Measurements from ENCODE around the gene S1PR2.

Gene S1PR2, protein sequence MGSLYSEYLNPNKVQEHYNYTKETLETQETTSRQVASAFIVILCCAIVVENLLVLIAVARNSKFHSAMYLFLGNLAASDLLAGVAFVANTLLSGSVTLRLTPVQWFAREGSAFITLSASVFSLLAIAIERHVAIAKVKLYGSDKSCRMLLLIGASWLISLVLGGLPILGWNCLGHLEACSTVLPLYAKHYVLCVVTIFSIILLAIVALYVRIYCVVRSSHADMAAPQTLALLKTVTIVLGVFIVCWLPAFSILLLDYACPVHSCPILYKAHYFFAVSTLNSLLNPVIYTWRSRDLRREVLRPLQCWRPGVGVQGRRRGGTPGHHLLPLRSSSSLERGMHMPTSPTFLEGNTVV

DNA sequence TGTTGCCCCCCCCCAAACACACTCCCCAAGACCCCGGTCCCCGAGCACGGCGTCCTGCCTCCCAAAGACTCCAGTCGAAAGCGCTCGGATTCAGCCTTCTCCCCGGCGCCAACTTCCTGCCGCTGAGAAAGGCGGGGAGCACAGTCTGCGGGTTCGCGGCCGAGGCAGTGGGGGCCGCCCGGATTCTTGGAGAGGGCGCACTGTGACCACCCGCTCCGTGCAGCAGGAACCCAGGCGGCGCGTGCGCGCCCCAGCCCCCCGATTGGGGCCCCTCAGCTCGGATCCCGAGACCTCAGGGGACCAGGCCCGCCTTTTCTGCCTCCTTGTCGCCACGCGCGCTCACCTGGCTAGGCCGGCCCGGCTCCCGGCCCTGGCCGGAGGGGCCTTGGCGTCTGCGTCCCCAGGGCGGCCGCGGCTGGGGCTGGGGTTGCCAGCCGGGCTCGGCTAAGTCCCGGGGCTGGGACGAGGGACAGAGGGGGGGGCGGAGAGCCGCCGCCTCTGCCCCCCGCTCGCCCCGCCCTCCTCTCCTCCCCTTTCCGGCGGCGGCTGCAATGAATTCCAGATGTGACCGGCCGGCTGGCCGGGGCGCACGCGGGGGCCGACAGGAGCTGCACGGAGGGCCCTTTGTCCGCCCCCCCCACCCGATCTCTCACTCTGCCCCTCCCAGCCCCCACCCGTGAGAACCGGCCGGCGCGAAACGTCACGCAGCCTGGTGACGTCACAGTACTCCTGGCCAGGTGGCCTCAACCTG is at the start of gene S1PR2:
Gene S1PR2 (minus strand): TSS at position 471 of the 751 bp plus-strand sequence. CDS start 6,426 bp downstream, outside the sequence.
- H3K27ac ChIP-seq (ENCODE audit: low read depth, low read length): peak within 1 kb of the TSS; percentile 82
- H3K36me3 ChIP-seq (ENCODE audit: control insufficient read depth, insufficient read depth, low read length): no peaks in the 10 kb centered on the region
- H3K27me3 ChIP-seq (ENCODE audit: control insufficient read depth, insufficient read depth, low read length): no peaks in the 10 kb centered on the region
- peak within 1 kb of the TSS; percentile 83 for H3K4me3 ChIP-seq (ENCODE audit: low read length)
- H3K9ac ChIP-seq (ENCODE audit: low read length): peak within 1 kb of the TSS; percentile 73
- H3K4me1 ChIP-seq (ENCODE audit: control insufficient read depth, insufficient read depth, low read length): no peaks in the 10 kb centered on the region

DNA sequence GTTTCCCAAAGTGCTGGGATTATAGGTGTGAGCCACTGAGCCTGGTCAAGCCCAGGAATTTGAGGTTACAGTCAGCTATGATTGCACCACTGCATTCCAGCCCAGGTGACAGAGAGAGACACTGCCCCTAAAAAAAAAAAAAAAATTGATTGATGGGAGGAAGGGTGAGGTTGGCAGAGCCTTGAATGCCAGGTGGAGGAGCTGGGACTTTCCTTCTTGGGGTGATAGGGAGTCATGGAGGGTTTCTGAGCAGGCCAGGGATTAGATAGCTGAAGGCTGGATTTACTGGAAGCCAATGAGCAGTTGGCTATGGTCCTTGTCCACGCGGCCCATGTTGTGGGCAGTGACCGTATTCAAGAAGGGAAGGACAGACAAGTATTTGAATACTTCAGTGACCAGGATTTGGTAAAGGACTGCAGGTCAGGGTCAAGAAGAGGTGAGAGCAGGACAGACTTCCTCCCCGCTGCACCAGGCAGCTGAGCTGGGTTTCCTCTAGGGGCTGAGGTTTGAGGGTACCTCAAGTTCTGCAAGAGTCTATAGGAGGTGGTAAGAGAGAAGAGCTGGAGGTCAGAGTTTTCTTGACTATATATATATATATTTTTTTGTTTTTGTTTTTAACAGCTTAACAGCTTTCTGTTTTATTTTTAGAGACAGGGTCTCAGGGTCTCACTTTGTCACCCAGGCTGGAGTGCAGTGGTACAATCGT is 48.8 kb upstream of the S1PR2 start:
- no peaks in the 10 kb centered on the region for H3K36me3 ChIP-seq (ENCODE audit: control insufficient read depth, insufficient read depth, low read length)
- H3K4me3 ChIP-seq (ENCODE audit: low read length): no peak overlapping the region
- no peak overlapping the region for H3K27ac ChIP-seq (ENCODE audit: low read depth, low read length)
- H3K9ac ChIP-seq (ENCODE audit: low read length): no peak overlapping the region
- no peaks in the 10 kb centered on the region for H3K27me3 ChIP-seq (ENCODE audit: control insufficient read depth, insufficient read depth, low read length)
- no peaks in the 10 kb centered on the region for H3K4me1 ChIP-seq (ENCODE audit: control insufficient read depth, insufficient read depth, low read length)

DNA sequence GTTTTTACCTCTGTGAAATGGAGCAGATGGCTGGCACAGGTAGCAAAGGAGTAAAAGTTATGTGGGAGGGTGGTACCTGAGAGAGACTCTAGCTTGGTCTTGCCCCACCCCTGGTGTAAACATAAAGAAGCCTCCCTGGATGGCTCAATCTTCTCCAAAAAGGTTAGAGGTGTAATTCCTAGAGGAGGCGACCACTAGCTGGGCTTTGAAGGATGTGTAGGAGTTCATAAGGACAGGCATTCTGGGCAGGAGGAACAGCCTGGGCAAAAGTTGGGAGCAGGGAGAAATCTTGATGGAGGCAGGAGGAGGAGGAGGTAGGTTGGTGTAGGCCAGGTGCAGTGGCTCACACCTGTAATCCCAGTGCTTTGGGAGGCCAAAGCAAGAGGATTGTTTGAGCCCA is 47.8 kb upstream of the S1PR2 start:
- Histone ChIP-seq H3K27me3 (ENCODE audit: control insufficient read depth, insufficient read depth, low read length) (no peaks in the 10 kb centered on the region), H3K4me1 (ENCODE audit: control insufficient read depth, insufficient read depth, low read length) (no peaks in the 10 kb centered on the region), H3K36me3 (ENCODE audit: control insufficient read depth, insufficient read depth, low read length) (no peaks in the 10 kb centered on the region), H3K4me3 (ENCODE audit: low read length) (no peak overlapping the region), H3K9ac (ENCODE audit: low read length) (no peak overlapping the region), H3K27ac (ENCODE audit: low read depth, low read length) (no peak overlapping the region)

DNA sequence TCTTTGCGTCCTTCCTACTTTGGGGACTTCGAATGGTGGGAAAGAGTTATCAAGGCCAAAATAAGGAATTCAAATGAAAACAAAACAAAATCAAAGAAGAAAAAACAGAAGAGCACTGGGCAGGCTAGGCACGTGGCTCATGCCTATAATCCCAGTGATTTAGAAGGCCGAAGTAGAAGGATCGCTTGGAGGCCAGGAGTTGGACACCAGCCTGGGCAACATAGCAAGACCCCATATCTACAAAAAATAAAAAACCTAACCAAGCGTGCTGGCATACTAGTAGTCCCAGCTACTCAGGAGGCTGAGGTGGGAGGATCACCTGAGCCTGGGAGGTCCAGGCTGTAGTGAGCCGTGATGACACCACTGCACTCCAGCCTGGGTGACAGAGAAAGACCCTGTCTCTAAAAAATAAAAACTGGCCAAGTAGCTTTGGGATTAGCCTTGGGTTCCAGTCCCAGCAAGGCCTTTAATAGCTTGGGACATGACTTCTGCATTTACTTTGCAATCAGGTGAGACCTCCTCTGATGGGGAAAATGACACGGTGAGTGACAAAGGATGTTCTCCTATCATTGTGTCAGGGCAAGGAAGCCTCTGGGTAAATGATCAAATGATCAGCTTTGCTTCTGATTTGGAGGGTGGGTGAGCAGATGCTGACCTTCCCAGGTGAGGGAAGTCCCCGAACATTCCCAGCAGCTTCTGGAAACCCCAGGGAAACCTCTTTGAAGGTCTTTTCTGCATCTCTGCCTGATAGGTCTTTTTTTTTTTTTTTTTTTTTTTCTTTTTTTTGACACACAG is 46.9 kb upstream of the S1PR2 start:
- Histone ChIP-seq H3K4me1 (ENCODE audit: control insufficient read depth, insufficient read depth, low read length) (no peaks in the 10 kb centered on the region), H3K27ac (ENCODE audit: low read depth, low read length) (no peak overlapping the region), H3K4me3 (ENCODE audit: low read length) (no peak overlapping the region), H3K36me3 (ENCODE audit: control insufficient read depth, insufficient read depth, low read length) (no peaks in the 10 kb centered on the region), H3K9ac (ENCODE audit: low read length) (no peak overlapping the region), H3K27me3 (ENCODE audit: control insufficient read depth, insufficient read depth, low read length) (no peaks in the 10 kb centered on the region)

DNA sequence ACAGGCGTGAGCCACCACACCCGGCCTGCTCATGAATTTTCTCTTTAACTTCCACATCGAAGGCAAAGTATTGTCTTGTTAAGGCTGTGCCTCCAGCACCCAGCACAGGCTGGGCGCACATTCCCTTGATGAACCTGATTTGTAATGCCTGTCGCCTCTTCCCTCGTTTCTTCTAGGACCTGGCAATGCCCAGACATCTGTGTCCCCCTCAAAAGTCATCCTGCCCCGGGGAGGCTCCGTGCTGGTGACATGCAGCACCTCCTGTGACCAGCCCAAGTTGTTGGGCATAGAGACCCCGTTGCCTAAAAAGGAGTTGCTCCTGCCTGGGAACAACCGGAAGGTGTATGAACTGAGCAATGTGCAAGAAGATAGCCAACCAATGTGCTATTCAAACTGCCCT is 43.5 kb upstream of the S1PR2 start:
- H3K36me3 ChIP-seq (ENCODE audit: control insufficient read depth, insufficient read depth, low read length): no peaks in the 10 kb centered on the region
- H3K4me3 ChIP-seq (ENCODE audit: low read length): no peak overlapping the region
- H3K27me3 ChIP-seq (ENCODE audit: control insufficient read depth, insufficient read depth, low read length): no peaks in the 10 kb centered on the region
- no peaks in the 10 kb centered on the region for H3K4me1 ChIP-seq (ENCODE audit: control insufficient read depth, insufficient read depth, low read length)
- no peak overlapping the region for H3K27ac ChIP-seq (ENCODE audit: low read depth, low read length)
- H3K9ac ChIP-seq (ENCODE audit: low read length): no peak overlapping the region

DNA sequence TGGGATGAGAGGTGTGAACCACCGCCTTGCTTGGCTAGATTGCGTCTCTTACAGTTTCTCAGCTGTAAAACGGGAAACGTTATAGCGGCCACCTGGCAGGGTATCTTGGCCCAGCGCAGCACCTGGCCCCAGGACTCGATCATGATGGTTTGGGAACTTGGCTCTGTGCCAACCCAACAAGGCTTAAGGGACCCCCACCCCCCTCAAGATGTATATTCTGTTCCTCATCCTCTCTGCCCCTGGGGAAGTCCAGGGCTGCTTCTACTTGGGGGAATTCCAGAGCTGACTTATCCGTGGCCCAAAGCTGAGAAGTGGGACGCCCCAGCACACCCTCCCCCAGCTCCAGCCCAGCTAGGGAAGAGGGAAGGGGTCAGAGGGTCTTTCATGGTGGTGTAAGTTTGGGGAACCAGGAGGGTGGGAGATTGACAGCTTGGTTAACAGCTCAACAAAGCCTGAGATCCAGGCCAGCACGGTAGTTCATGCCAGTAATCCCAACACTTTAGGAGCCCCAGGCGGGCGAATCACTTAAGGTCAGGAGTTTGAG is 40.5 kb upstream of the S1PR2 start:
- Histone ChIP-seq H3K9ac (ENCODE audit: low read length) (no peak overlapping the region), H3K27me3 (ENCODE audit: control insufficient read depth, insufficient read depth, low read length) (no peaks in the 10 kb centered on the region), H3K4me1 (ENCODE audit: control insufficient read depth, insufficient read depth, low read length) (no peaks in the 10 kb centered on the region), H3K27ac (ENCODE audit: low read depth, low read length) (peak overlapping the region; percentile 52), H3K4me3 (ENCODE audit: low read length) (peak overlapping the region; percentile 65), H3K36me3 (ENCODE audit: control insufficient read depth, insufficient read depth, low read length) (no peaks in the 10 kb centered on the region)

DNA sequence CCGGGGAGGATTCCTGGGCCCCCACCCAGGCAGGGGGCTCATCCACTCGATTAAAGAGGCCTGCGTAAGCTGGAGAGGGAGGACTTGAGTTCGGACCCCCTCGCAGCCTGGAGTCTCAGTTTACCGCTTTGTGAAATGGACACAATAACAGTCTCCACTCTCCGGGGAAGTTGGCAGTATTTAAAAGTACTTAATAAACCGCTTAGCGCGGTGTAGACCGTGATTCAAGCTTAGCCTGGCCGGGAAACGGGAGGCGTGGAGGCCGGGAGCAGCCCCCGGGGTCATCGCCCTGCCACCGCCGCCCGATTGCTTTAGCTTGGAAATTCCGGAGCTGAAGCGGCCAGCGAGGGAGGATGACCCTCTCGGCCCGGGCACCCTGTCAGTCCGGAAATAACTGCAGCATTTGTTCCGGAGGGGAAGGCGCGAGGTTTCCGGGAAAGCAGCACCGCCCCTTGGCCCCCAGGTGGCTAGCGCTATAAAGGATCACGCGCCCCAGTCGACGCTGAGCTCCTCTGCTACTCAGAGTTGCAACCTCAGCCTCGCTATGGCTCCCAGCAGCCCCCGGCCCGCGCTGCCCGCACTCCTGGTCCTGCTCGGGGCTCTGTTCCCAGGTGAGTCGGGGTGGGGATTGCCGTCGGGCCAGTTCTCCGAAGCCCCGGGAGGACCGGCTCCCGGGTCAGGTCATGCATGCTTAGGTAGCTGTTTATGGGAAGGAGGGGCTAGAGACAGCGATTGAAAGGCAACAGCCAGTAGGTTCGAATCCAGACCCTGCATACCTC is 39.7 kb upstream of the S1PR2 start, which contains the start of gene ICAM1:
Gene ICAM1 (plus strand): TSS at position 505 of the 779 bp plus-strand sequence. CDS start 40 bp downstream, at position 545.
- H3K27ac ChIP-seq (ENCODE audit: low read depth, low read length): peak within 1 kb of the TSS; percentile 62
- no peaks in the 10 kb centered on the region for H3K36me3 ChIP-seq (ENCODE audit: control insufficient read depth, insufficient read depth, low read length)
- H3K27me3 ChIP-seq (ENCODE audit: control insufficient read depth, insufficient read depth, low read length): no peaks in the 10 kb centered on the region
- H3K4me1 ChIP-seq (ENCODE audit: control insufficient read depth, insufficient read depth, low read length): no peaks in the 10 kb centered on the region
- peak within 1 kb of the TSS; percentile 65 for H3K4me3 ChIP-seq (ENCODE audit: low read length)
- peak within 1 kb of the TSS; percentile 16 for H3K9ac ChIP-seq (ENCODE audit: low read length)

DNA sequence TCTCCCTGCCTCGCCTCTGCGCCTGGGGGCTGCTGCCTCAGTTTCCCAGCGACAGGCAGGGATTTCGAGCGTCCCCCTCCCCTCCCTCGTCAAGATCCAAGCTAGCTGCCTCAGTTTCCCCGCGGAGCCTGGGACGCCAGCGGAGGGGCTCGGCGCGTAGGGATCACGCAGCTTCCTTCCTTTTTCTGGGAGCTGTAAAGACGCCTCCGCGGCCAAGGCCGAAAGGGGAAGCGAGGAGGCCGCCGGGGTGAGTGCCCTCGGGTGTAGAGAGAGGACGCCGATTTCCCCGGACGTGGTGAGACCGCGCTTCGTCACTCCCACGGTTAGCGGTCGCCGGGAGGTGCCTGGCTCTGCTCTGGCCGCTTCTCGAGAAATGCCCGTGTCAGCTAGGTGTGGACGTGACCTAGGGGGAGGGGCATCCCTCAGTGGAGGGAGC is 39.1 kb upstream of the S1PR2 start:
- Histone ChIP-seq H3K4me3 (ENCODE audit: low read length) (peak overlapping the region; percentile 65), H3K27me3 (ENCODE audit: control insufficient read depth, insufficient read depth, low read length) (no peaks in the 10 kb centered on the region), H3K4me1 (ENCODE audit: control insufficient read depth, insufficient read depth, low read length) (no peaks in the 10 kb centered on the region), H3K36me3 (ENCODE audit: control insufficient read depth, insufficient read depth, low read length) (no peaks in the 10 kb centered on the region), H3K27ac (ENCODE audit: low read depth, low read length) (peak overlapping the region; percentile 62), H3K9ac (ENCODE audit: low read length) (peak overlapping the region; percentile 16)

DNA sequence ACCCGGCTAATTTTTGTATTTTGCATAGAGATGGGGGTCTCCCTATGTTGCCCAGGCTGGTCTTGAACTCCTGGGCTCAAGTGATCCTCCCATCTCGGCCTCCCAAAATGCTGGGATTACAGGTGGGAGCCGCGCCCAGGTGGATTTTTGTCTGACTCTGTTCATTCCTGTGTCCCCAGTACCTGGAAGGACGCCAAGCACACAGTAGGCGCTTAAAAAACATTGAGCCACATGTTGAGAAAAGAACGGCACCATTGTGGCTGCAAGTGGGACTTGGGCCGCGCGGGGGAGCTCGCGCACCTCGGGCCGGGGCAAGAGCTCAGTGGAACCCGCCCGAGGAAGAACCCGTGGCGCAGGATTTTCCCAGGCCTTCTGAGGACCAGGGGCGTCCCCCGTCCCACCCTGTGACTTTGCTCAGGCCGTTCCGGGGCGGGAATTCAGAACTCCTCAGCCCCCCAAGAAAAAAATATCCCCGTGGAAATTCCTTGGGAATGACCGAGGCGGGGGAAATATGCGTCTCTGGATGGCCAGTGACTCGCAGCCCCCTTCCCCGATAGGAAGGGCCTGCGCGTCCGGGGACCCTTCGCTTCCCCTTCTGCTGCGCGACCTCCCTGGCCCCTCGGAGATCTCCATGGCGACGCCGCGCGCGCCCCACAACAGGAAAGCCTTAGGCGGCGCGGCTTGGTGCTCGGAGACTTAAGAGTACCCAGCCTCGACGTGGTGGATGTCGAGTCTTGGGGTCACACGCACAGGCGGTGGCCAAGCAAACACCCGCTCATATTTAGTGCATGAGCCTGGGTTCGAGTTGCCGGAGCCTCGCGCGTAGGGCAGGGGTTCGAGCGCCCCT is 38.4 kb upstream of the S1PR2 start:
- no peak overlapping the region for H3K9ac ChIP-seq (ENCODE audit: low read length)
- H3K27ac ChIP-seq (ENCODE audit: low read depth, low read length): peak overlapping the region; percentile 58
- no peaks in the 10 kb centered on the region for H3K36me3 ChIP-seq (ENCODE audit: control insufficient read depth, insufficient read depth, low read length)
- H3K4me1 ChIP-seq (ENCODE audit: control insufficient read depth, insufficient read depth, low read length): no peaks in the 10 kb centered on the region
- no peaks in the 10 kb centered on the region for H3K27me3 ChIP-seq (ENCODE audit: control insufficient read depth, insufficient read depth, low read length)
- peak overlapping the region; percentile 65 for H3K4me3 ChIP-seq (ENCODE audit: low read length)

DNA sequence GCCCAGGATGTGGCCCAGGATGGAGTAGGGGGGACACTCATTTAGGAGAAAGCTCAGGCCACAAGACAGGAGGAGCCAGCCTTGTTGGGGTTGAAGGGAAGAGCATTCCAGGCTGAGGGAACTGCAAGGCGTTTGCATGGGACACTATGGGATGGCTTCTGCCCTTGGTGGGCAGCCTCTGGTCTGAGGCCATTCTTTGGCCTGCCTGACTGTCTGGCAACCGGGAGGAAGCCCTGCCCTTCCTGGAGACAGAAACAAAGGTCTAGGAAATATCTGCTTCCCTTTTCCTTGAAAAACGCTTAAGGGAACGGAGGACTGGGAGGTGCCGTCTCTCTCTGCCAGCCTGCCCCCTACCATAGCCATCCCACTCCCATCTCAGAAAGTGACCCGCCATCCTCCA is 36.9 kb upstream of the S1PR2 start:
- no peaks in the 10 kb centered on the region for H3K36me3 ChIP-seq (ENCODE audit: control insufficient read depth, insufficient read depth, low read length)
- no peak overlapping the region for H3K27ac ChIP-seq (ENCODE audit: low read depth, low read length)
- no peak overlapping the region for H3K9ac ChIP-seq (ENCODE audit: low read length)
- H3K4me1 ChIP-seq (ENCODE audit: control insufficient read depth, insufficient read depth, low read length): no peaks in the 10 kb centered on the region
- no peaks in the 10 kb centered on the region for H3K27me3 ChIP-seq (ENCODE audit: control insufficient read depth, insufficient read depth, low read length)
- H3K4me3 ChIP-seq (ENCODE audit: low read length): no peak overlapping the region
